Measurements from ENCODE around the gene WDR18.
"Not testable (repeated sequence)": the region's sequence is repeated elsewhere in the genome, so short reads cannot be mapped to it uniquely, and the experiment has no call there.

Gene WDR18

DNA sequence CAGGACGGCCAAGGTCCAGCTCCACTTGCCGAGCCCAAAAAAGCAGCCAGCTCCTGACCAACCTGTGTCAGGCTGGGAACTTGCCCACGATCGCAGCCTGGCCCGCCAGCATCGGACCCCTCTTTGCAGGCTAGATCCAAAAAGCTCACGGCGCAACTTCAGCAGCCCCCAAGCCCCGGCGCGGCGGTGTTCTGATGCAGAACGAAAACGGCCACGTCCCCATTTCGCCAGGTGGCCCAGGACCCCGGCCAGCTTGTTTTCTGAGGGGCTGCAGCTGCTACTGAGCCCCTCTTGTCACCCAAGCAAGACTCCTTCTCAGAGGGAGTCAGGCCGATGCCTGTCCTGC, 35.4 kb downstream of the WDR18 start:
- no peak for DNase-seq (ENCODE audit: low read depth in 2 of 2)

DNA sequence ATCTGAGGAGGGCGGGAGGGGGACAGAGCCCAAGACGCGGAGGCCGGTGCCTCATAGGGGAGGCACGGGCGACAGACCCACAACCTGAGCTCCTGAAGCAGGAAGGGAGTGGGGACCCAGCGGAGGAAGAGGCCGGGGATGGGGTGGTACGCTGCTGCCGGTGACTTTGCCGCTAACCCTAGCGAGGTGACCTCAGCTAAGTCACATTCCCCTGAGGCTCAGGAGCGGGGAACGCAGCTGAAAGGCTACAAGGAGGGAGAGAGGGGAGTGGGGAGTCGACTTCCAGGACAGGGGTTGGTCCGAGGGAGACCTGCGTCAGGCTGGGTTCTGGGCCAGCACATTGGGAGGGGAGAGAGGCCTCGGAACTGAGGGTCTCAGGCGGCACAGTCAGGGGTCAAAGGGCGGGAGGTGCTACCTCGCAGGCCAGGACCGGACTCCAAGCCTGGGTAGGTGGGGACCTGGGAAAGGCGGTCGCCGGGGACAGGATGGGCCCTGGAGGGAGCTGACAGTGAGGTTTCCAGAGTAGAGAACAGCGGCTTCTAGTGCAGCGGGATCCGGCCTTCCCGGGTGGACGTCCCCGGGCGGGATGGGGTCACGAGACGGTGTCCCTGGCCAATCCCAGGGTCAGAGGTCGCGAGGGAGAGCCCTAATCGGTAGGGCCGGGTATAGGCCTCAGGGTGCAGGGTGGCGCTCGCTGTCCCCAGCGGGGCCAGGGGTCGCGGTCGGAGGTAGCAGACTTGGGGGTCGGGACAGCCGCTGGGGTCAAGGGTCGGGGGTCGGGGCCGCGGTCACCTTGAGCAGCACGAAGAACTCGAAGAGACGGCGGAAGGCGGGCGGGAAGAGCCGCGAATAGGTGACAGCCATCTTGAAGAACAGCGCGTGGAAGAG, 36.1 kb downstream of the WDR18 start:
- DNase-seq (ENCODE audit: low read depth in 2 of 2), result no peak

DNA sequence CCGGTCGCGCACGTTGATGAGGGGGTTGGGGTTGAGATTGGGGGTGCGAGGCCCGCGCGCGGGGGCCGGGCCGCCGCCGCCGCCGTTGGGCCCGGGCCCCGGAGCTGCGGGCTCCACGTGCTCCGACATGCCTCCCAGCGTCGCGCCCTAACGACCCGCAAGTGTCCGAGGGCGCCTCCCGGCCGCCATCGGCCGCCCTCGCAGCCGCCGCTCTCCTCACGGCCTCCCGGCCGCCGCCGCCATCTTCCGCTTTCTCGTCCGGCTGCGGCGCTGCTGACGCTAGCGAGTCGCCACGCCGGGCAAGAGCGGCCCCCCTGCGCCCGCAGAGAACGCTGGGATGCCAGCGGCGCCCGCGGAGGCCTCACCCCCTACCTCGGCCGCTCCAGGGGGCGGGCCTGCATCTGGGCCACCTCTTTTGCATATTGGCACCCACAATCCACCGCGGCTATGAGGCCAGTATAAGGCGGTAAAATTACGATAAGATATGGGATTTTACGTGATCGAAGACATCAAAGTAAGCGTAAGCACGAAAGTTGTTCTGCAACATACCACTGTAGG, 36.8 kb downstream of the WDR18 start, which contains the start of gene TMEM259:
TSS of gene TMEM259 (minus strand) at position 256 of the 558 bp plus-strand sequence. CDS start at position 129, 127 bp downstream.
- peak; percentile 95 to 96 for DNase-seq (ENCODE audit: low read depth in 2 of 2)

DNA sequence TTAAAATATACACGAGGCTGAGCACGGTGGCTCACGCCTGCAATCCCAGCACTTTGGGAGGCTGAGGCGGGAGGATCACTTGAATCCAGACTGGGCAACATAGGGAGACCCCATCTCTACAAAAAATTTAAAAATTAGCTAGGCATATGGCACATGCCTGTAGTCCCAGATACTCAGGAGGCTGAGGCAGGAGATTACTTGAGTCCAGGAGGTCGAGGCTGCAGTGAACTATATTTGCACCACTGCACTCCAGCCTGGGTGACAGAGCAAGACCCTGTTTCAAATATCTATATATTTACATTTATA, 39.7 kb downstream of the WDR18 start:
- not testable (repeated sequence) for DNase-seq (ENCODE audit: low read depth in 2 of 2)

DNA sequence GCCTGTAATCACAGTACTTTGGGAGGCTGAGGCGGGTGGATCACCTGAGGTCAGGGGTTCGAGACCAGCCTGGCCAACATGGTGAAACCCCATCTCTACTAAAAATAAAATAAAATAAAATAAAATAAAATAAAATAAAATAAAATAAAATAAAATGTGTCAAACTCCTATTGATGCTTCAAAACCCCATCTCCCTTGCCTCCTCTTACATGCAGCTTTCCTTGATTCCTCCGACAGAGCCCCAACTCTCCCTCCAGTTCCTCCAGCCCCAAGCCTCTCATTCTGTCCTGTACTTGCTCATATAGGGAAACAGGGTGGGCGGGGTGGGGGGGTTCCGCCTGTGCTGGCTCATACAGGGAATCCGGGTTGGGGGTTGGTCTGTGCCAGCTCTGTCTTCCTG, 40.9 kb downstream of the WDR18 start:
- not testable (repeated sequence) for DNase-seq (ENCODE audit: low read depth in 2 of 2)

DNA sequence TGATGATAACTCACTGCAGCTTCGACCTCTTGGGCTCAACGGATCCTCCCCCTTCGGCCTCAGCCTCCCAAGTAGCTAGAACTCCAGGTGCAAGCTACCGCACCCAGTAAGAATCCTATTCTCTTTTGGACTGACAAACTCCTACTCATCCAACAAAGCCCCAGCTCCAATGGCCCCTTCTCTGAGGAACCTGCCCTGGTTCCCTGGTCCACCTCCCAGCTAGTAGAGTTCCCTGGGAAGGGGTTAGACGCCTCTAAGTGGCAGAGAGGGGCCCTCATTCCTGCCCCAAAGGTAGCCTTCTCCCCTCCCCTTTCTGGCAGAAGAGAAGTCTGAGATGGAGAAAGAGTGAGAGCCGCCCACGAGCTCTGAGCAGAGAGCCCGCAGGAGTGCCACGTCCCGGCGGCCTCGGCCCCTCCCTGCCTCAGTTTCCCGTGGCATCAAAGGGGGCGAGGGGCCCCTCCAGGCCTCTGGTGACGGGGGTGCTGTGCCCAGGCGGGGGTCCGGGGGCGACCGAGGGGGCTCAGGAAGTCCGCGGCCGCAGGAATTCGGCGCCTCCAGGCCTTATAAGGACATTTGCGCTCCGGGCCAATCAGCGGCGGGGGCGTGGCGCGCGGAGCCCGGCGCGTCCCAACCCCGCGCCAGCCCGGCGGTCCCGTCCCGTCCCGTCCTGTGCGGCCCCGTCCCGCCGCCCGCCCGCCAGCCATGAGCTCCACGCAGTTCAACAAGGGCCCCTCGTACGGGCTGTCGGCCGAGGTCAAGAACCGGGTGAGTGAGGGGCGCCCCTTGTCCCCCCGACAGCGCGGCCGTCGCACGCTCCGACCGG, 42.0 kb downstream of the WDR18 start, which contains the start of gene CNN2:
TSS of gene CNN2 (plus strand) at position 649 of the 823 bp plus-strand sequence. CDS start at position 703, 54 bp downstream.
- DNase-seq (ENCODE audit: low read depth in 2 of 2), result no peak

DNA sequence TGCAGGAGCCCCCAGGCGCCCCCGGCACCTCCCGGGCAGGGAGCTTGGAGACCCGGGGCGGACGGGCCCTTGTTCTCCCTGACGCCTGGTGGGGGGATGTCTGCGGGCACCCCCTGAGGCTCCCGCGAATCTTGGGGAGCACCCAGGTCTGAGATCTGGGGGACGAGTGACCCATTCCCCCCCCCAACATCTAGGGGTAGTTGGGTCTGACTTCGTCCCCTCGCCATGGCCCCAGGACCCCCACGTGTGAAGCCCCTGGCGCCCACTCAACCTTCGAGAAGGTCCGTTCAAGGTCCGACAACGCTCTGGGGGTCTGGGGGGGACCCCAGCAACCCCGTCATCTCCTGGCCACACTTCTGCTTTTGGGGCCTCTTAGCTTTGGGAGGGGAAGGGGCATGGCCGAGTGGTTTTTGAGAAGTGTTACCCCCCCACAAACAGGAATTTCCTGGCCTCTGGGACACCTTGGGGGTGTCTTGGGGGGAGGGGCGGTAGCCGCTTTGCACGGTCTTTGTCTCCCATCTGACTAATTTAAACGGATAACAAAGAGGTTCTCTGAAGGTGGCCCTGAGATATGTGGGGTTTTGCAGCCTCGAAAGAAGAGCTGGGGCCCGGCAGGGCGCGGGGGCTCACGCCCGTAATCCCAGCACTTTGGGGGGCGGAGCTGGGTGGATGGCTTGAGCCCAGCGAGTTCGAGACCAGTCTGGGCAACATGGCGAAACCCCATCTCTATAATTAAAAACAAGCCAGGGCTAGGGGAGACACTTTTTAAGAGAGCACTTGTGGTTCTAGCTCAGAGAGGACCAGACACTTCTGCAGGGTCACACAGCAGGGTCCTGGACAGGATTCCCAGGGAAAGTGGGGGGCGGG, 42.9 kb downstream of the WDR18 start:
- DNase-seq (ENCODE audit: low read depth in 2 of 2), result no peak

DNA sequence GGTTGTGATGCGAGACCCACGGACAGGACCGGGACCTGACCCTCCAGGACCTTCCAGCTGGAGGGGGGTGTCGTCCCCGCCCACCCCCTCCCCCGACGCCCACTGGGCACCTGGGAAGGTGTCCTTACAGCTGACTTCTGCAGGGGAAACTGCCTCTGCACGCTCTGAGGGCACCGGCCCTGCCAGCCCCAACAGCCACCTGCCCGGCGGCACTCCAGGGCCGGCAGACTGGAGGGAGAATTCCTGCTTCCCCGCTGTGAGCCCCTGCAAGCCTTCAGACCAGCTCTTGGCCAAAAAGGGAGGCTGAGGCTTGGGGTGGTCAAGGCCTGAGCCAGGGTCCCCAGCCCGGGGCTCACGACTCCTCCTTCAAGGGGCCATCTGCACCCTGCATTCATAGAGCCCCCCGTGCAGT, 43.5 kb downstream of the WDR18 start:
- DNase-seq (ENCODE audit: low read depth in 2 of 2), result no peak

DNA sequence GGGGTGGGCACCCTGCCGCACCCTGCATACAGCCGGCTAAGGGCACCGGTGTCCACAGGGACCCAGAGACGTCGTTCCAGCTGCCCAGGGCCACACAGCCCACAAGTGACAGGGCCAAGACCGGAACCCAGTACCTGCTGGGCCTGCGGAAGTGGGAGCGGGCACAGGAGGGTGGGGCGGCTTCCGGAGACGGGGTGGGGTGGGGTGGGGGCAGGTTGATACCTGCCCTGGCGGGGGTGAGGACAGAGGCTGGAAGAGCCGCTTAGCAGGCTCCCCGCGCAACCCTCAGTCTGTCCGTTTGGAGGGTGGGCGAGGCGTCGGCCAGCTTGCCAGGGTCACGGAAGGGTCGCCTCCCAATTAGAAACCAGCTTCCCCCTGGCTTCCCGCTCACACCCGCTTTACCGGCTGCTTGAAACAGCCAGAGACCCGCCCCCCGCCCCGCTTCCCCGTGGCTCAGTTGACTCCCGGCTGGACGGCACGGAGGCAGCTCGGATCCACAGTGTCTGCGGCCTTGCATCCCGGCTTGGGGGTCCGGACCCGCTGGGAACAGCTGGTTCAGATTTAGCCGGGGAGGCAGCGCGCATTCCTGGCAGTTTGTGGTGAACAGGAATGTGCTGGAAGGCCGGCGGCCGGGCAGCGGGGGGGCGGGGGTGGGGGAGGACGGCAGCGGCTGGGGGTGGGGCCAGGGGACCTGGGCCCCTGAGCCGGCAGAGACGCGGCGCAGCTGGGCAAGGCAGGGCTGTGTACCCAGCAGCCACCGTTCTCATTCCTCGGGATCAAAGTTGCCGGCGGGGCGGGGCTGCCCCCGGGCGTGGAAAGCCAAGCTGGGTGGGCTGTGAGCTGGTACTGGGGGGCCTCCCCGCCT, 44.1 kb downstream of the WDR18 start:
- DNase-seq (ENCODE audit: low read depth in 2 of 2), result no peak

DNA sequence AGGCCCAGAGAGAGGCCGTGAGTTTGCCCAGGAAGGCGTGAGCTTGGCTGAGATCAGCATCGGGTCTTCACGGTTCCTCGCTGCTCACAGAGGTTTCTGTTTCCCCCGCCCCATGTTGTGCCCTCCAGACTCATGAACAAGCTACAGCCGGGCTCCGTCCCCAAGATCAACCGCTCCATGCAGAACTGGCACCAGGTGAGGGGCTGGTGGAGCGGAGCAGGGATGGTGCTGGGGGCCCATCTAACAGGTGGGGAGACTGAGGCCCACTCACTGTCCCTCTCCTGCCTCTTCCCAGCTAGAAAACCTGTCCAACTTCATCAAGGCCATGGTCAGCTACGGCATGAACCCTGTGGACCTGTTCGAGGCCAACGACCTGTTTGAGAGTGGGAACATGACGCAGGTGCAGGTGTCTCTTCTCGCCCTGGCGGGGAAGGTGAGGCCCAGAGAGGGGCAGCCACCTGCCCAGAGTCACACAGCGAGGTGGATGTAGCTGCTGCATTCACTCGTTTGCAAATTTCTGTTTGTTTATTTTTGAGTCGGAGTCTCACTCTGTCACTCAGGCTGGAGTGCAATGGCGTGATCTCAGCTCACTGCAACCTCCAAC, 48.2 kb downstream of the WDR18 start:
- no peak for DNase-seq (ENCODE audit: low read depth in 2 of 2)

DNA sequence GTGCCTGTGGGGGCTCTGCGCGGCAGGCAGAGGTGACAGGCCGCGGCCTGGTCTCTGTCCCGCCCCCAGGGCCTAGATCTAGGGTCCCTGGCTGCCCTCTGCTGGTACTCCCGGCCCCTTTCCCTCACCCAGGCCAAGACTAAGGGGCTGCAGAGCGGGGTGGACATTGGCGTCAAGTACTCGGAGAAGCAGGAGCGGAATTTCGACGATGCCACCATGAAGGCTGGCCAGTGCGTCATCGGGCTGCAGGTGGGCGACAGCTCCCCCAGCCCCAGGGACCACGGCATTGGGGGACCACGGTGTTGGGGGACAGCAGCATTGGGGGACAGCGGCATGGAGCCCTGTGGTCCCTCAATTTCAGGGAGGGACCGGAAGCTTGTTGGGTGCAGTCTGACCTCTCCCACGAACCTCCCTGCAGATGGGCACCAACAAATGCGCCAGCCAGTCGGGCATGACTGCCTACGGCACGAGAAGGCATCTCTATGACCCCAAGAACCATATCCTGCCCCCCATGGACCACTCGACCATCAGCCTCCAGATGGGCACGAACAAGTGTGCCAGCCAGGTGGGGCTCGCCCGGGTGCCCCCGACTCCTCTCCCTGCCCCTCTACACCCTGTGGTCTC, 52.0 kb downstream of the WDR18 start:
- no peak for DNase-seq (ENCODE audit: low read depth in 2 of 2)

DNA sequence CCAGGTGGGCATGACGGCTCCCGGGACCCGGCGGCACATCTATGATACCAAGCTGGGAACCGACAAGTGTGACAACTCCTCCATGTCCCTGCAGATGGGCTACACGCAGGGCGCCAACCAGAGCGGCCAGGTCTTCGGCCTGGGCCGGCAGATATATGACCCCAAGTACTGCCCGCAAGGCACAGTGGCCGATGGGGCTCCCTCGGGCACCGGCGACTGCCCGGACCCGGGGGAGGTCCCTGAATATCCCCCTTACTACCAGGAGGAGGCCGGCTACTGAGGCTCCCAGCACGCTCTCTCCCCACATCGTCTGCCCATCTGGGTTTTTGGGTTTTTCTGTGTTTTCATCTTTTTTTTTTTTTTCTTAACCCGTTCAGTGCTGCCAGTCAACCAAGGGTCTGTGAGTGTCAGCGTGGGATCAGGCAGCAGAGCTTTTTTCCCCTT, 53.5 kb downstream of the WDR18 start:
- DNase-seq (ENCODE audit: low read depth in 2 of 2), result no peak

DNA sequence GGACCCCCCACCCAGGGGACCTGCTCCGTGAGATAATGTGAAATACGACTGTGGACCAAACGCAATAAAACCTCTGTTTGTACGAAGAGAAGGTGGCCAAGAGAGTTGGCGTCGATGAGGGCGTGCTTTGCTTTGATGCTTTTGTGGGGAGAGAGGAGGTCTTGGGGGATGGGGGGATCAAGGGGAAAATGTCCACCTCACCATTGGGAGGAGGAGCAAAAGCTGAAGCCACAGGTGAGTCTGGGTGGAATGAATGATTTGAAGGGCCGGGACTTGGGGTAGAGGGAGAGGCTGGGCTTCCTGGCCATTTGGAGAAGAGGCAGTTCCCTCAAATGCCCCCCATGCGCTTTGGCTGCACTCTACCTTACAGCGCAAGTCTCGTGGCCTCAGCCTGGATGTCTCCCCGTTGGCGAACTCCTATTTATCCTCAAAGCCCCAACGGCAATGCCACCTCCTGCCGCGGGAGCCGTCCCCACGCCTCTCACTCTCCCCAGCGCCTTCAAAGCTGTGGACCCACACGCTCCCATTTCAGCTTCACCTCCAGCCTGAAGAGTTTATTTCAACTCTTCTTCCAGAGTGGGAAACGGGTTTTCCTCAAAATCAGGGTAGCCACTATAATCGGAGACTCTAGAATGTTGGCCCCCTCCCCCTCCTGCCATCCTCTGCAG, 55.0 kb downstream of the WDR18 start:
- DNase-seq (ENCODE audit: low read depth in 2 of 2), result no peak

DNA sequence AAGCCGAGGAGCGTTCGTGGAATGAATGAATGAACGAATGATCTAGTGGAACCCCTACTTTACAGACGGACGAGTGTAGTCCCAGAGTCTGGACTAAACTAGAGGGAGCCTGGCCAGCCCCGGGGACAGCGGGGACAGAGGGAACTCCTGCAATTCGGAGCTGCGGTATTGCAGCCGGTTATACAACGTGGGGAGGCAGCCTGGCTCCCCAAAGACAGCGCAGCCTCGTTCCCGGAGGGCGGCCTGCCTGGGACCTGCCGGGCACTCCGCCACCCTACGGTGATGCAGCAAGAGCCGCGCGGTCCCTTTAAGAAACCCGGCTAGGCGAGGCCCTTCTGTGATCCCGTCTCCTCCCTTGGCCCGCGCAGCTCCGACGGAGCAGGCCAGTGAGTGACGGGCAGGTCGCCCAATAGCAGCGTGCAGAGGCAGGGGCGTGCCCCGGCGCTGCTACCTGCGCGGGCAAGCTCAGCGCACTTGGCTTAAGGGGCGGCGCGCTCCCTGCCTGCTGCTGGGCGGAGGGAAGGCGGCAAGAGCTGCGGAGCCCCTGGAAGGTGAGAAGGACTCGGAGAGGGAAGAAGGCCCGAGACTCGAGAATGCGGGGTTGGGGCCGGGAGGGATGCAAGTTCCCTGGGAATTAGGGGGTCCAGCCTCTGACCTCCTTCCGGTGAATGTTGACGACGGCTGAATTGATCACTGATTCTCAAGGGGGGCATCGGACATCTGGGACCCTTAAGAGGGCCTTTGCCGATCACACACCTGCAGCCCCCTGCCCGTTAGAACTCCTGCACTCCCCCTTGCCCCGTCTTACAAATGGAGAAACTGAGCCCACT, 55.7 kb downstream of the WDR18 start, which contains the start of gene ABCA7:
TSS of gene ABCA7 (plus strand) at position 462 of the 830 bp plus-strand sequence. CDS start 1,255 bp downstream, outside the sequence.
- DNase-seq (ENCODE audit: low read depth in 2 of 2), result peak; percentile 98 to 99

DNA sequence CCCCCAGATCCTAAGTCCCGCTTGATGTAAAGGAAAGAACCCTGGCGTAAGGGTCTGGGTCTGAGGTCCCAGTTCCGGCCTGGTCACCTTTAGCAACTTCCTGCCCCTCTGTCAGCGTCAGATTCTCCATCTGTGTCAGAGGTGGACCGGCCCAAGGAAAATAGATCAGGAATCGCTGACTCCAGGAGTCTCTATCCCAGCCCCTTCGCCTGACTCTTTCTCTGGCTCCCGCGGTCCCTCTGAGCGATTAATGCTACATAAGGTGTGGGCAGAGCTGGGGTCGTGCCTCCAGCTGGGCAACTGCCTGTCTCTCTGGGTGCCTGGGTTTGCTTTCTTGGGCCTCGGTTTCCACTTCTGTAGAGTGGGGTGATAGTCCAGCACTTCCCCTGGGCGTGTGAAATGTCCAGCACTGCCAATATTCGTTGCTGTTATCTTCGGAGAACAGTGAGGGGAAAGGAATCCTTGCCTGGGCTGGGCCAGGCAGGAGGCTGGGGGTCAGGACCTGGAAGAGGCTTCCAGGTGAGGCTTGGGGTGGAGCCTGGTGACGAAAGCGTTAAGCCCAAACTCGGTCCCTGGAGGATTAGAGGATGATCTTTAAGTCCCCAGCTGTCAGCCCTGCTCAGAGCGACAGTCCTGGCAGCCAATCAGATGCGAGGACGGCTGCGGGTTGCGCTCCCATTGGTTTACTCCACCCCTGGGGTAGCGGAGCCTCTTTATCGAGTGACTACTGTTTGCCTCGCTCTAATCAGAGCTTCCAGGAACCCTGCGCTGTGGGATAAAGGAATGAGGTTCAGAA, 56.5 kb downstream of the WDR18 start:
- peak; percentile 75 to 85 for DNase-seq (ENCODE audit: low read depth in 2 of 2)

DNA sequence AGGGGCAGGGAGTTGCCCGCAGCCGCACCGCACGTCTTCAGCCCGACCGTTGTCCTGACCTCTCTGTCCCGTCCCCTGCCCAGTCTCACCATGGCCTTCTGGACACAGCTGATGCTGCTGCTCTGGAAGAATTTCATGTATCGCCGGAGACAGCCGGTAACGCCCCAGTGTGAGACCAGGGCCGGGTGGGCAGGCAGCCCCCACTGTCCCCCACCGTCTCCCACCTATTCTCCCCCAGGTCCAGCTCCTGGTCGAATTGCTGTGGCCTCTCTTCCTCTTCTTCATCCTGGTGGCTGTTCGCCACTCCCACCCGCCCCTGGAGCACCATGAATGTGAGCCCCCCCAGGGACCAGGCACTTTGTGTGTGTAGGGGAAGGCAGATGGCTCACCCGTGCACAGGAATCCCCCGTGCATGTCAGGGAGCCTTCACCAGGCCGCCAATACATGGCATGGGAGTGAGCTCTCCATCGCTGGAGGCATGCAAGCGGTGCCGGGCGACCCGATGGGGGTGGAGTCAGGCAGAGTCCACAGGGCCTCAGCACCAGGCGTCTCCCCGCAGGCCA, 57.2 kb downstream of the WDR18 start:
- DNase-seq (ENCODE audit: low read depth in 2 of 2), result no peak

Data from stimulated activated CD8-positive, alpha-beta memory T cell treated with anti-CD3 and anti-CD28 coated beads, Interleukin-15, amount 100 ng/mL, for 4 hours (primary cell).